ENCODE measurements around the gene TCHP. TPM values are rescaled to one million over a fixed set of nuclear protein-coding genes. Genes with fewer than 3 reads are reported as not detected.

TCHP gene
- total and polyA plus RNA-seq, 2 of the 13 experiments (the other 11 are each of a cell fraction or from before 2014, with no cell fraction given): 6.7 to 12.2 TPM

DNA sequence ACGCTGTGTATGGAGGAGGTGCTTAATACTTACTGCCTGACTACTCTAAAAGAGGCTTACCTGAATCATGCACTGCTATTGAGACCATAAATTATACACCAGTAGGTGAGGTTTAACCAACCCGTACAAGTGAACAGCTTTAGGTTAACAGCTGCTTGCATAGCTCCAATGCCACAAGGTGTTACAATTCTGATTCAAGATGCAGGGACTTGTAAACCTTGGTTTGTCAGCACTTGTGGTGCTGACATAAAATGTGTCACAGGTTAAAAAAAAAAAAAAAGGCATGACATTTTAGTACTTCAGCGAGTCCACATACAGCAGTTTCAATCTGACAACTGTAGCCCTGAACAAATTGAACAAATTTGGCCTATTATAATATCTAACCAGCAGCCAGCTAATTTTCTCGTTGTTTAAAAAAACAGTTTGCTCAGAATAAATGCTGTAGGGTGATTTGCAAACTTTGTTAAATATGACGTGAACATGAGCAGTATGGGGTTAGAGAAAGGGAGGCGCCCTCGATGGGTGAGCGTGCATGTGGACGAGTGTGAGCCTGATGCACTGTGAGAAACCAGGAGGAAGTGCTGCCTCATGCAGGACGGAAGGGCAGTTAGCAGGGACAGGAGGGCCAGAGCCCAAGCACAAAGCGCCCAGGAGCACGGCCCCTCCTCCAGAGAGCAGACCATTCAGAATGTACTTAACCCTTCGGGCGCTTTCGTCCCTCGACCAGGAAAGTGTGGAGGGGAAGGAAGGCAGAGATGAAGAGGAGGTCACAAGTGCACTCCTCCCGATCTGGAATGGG, 44.7 kb downstream of the TCHP start (continued):
- TF ChIP-seq, protein P1, sequence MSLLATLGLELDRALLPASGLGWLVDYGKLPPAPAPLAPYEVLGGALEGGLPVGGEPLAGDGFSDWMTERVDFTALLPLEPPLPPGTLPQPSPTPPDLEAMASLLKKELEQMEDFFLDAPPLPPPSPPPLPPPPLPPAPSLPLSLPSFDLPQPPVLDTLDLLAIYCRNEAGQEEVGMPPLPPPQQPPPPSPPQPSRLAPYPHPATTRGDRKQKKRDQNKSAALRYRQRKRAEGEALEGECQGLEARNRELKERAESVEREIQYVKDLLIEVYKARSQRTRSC (CRISPR knock-in tag; IDR thresholded peaks at IDR 0.05; ENCODE audit: low read depth): no peak
- TF ChIP-seq, protein P2, sequence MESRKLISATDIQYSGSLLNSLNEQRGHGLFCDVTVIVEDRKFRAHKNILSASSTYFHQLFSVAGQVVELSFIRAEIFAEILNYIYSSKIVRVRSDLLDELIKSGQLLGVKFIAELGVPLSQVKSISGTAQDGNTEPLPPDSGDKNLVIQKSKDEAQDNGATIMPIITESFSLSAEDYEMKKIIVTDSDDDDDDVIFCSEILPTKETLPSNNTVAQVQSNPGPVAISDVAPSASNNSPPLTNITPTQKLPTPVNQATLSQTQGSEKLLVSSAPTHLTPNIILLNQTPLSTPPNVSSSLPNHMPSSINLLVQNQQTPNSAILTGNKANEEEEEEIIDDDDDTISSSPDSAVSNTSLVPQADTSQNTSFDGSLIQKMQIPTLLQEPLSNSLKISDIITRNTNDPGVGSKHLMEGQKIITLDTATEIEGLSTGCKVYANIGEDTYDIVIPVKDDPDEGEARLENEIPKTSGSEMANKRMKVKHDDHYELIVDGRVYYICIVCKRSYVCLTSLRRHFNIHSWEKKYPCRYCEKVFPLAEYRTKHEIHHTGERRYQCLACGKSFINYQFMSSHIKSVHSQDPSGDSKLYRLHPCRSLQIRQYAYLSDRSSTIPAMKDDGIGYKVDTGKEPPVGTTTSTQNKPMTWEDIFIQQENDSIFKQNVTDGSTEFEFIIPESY (CRISPR knock-in tag; IDR thresholded peaks at IDR 0.05): no peak
- TF ChIP-seq FOSL2 (CRISPR knock-in tag; IDR thresholded peaks at IDR 0.05) (no peak), GABPA (IDR thresholded peaks at IDR 0.05; ENCODE audit: low read depth, low read length) (peak; percentile 30; the same call in 1 of the 2 replicates), GABPA (CRISPR knock-in tag; IDR thresholded peaks at IDR 0.05; ENCODE audit: low read depth) (peak; percentile 40; the same call in 1 of the 2 replicates), ZNF737 (CRISPR knock-in tag; IDR thresholded peaks at IDR 0.05; ENCODE audit: borderline replicate concordance) (no peak), HMGXB3 (CRISPR knock-in tag; IDR thresholded peaks at IDR 0.05; ENCODE audit: borderline replicate concordance) (no peak), FOXA3 (CRISPR knock-in tag; IDR thresholded peaks at IDR 0.05) (no peak), PRDM10 (CRISPR knock-in tag; IDR thresholded peaks at IDR 0.05; ENCODE audit: low read depth) (no peak), SIX4 (CRISPR knock-in tag; IDR thresholded peaks at IDR 0.05) (no peak), ZBTB21 (CRISPR knock-in tag; IDR thresholded peaks at IDR 0.05) (no peak)
- TF ChIP-seq, protein P3, sequence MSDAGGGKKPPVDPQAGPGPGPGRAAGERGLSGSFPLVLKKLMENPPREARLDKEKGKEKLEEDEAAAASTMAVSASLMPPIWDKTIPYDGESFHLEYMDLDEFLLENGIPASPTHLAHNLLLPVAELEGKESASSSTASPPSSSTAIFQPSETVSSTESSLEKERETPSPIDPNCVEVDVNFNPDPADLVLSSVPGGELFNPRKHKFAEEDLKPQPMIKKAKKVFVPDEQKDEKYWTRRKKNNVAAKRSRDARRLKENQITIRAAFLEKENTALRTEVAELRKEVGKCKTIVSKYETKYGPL (CRISPR knock-in tag; IDR thresholded peaks at IDR 0.05): no peak

Data from HepG2 (cell line).